ENCODE data around the gene CACNG8. TPM values are rescaled to one million over a fixed set of nuclear protein-coding genes. Genes with fewer than 3 reads are reported as not detected.
A peak's percentile ranks its signal among the peaks of the same experiment; 100 is the strongest.
"Not testable (repeated sequence)": the region's sequence is repeated elsewhere in the genome, so short reads cannot be mapped to it uniquely, and the experiment has no call there.

Gene CACNG8
- total RNA-seq, 1 experiment from 2014 or later, result not detected

DNA sequence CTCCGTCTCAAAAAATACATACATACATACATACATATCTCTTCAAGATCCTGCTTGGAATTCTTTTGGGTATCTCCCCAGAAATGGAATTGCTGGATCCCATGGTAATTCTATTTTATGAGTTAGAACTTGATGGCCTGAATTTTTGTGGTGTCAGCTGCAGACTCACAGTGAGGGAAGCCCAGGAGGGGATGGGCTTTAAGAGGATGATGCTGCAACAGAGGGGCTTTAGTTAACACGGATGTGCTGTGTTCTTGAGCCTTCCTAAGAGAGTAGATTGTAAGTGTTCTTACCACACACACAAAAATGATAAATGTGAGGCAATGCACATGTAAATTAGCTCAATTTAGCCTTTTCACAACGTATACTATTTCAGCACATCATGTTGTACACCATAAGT lies 60.5 kb downstream of the CACNG8 start:
- Histone ChIP-seq H3K4me1 (ENCODE audit: low read length) (no peaks in the 10 kb centered on the region), H3K79me2 (ENCODE audit: low read length) (no peaks in the 10 kb centered on the region), H2AFZ (ENCODE audit: low read length) (no peak overlapping the region), H3K4me2 (ENCODE audit: low read depth, low read length, poor library complexity, severe bottlenecking) (no peak overlapping the region), H3K27ac (ENCODE audit: low read length) (no peak overlapping the region), H4K20me1 (ENCODE audit: insufficient read depth, low read depth, low read length) (no peaks in the 10 kb centered on the region), H3K9me2 (replicated peaks; ENCODE audit: insufficient read depth, low read length) (no peaks in the 10 kb centered on the region), H3K9ac (ENCODE audit: low read length) (no peak overlapping the region), H3K36me3 (ENCODE audit: insufficient read depth, low read length) (no peaks in the 10 kb centered on the region), H3K9me3 (ENCODE audit: low read length) (no peaks in the 10 kb centered on the region), H3K27me3 (ENCODE audit: low read length) (no peaks in the 10 kb centered on the region), H3K4me3 (ENCODE audit: low read length) (no peak overlapping the region)
- no peak for DNase-seq

DNA sequence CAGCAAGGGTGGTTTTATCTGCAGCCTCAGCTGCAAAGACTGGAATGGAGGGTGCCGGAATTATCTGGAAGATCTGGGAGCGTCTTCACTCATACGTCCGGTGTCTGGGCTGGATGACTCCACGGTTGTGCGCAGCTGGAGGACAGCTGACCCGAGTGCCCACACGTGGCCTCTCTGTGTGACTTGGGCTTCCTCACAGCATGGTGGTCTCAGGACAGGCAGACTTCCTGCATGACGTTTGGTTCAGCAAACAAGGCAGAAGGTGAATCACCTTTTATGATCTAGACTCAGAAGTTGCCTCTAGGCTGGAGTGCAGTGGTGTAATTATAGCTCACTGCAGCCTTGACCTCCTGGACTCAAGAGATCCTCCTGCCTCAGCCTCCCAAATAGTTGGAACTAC lies 61.9 kb downstream of the CACNG8 start:
- no peaks in the 10 kb centered on the region for H4K20me1 ChIP-seq (ENCODE audit: insufficient read depth, low read depth, low read length)
- no peak overlapping the region for H3K9ac ChIP-seq (ENCODE audit: low read length)
- H3K9me2 ChIP-seq (replicated peaks; ENCODE audit: insufficient read depth, low read length), result no peaks in the 10 kb centered on the region
- no peak overlapping the region for H3K4me3 ChIP-seq (ENCODE audit: low read length)
- H3K4me2 ChIP-seq (ENCODE audit: low read depth, low read length, poor library complexity, severe bottlenecking), result no peak overlapping the region
- no peak overlapping the region for H3K27ac ChIP-seq (ENCODE audit: low read length)
- no peaks in the 10 kb centered on the region for H3K79me2 ChIP-seq (ENCODE audit: low read length)
- no peak for DNase-seq
- no peak overlapping the region for H2AFZ ChIP-seq (ENCODE audit: low read length)
- H3K27me3 ChIP-seq (ENCODE audit: low read length), result no peaks in the 10 kb centered on the region
- no peaks in the 10 kb centered on the region for H3K9me3 ChIP-seq (ENCODE audit: low read length)
- no peaks in the 10 kb centered on the region for H3K36me3 ChIP-seq (ENCODE audit: insufficient read depth, low read length)
- H3K4me1 ChIP-seq (ENCODE audit: low read length), result no peaks in the 10 kb centered on the region

DNA sequence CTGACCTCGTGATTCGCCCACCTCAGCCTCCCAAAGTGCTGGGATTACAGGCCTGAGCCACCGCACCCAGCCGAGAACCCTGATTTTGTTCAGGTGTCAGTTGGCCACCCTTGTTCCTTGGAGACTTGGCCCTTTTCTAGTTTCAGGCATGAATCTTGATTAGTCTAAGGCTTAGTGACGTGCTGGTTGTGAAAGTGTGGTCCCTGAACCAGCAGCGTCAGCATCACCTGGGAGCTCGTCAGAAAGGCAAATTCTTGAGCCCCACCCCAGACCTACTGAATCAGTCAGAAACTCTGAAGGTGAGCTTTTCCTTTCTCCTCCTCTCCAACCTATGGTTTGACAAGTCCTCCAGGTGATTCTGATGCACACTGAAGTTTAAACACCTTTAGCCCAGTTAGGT lies 63.9 kb downstream of the CACNG8 start:
- Histone ChIP-seq H3K36me3 (ENCODE audit: insufficient read depth, low read length) (no peaks in the 10 kb centered on the region), H2AFZ (ENCODE audit: low read length) (no peak overlapping the region), H3K4me3 (ENCODE audit: low read length) (no peak overlapping the region), H3K4me2 (ENCODE audit: low read depth, low read length, poor library complexity, severe bottlenecking) (no peak overlapping the region), H3K9me2 (replicated peaks; ENCODE audit: insufficient read depth, low read length) (no peaks in the 10 kb centered on the region), H3K9ac (ENCODE audit: low read length) (no peak overlapping the region), H3K4me1 (ENCODE audit: low read length) (no peaks in the 10 kb centered on the region), H3K27me3 (ENCODE audit: low read length) (no peaks in the 10 kb centered on the region), H3K79me2 (ENCODE audit: low read length) (no peaks in the 10 kb centered on the region), H4K20me1 (ENCODE audit: insufficient read depth, low read depth, low read length) (no peaks in the 10 kb centered on the region), H3K9me3 (ENCODE audit: low read length) (no peaks in the 10 kb centered on the region), H3K27ac (ENCODE audit: low read length) (no peak overlapping the region)
- DNase-seq, result no peak

DNA sequence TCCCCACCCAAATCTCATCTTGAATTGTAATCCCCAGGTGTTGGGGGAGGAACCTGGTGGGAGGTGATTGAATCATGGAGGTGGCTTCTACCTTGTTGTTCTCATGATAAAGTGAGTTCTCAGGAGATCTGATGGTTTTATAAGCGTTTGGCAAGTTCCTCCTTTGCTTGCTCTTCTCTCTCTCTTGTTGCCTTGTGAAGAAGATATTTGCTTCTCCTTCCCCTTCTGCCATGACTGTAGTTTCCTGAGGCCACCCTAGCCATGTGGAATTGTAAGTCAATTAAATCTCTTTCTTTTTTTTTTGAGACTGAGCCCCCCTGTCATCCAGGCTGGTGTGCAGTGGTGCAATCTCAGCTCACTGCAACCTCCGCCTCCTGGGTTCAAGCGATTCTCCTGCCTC lies 66.6 kb downstream of the CACNG8 start:
- Histone ChIP-seq H3K36me3 (ENCODE audit: insufficient read depth, low read length) (no peaks in the 10 kb centered on the region), H3K4me1 (ENCODE audit: low read length) (no peaks in the 10 kb centered on the region), H4K20me1 (ENCODE audit: insufficient read depth, low read depth, low read length) (no peaks in the 10 kb centered on the region), H3K9me2 (replicated peaks; ENCODE audit: insufficient read depth, low read length) (no peaks in the 10 kb centered on the region), H3K27ac (ENCODE audit: low read length) (no peak overlapping the region), H3K9ac (ENCODE audit: low read length) (no peak overlapping the region), H3K4me3 (ENCODE audit: low read length) (no peak overlapping the region), H2AFZ (ENCODE audit: low read length) (no peak overlapping the region), H3K79me2 (ENCODE audit: low read length) (no peaks in the 10 kb centered on the region), H3K9me3 (ENCODE audit: low read length) (no peaks in the 10 kb centered on the region), H3K4me2 (ENCODE audit: low read depth, low read length, poor library complexity, severe bottlenecking) (no peak overlapping the region), H3K27me3 (ENCODE audit: low read length) (no peaks in the 10 kb centered on the region)
- no peak for DNase-seq

DNA sequence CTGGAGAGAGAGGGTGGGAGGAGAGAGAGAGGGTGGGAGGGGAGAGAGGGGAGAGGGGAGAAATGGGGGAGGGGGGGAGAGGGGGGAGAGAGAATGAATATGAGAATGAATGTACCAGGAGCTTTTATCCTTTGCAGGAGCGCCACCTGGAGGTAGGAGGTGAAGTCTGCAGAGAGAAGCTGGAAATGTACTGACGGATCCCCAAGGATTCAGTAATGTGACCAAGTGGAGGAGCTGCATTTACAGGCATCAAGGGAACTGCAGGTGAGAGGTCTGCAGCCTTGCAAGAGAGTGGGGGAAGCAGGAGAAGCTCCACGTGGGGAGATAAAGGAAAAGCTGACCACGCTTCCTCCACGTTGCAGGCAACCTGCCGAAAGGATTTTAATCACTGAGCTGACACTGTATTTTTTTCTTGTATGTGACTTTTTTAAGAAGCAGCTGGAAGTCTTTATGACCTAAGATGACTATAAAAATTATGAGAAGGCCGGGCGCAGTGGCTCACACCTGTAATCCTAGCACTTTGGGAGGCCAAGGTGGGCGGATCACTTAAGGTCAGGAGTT lies 67.3 kb downstream of the CACNG8 start:
- no peak overlapping the region for H3K4me2 ChIP-seq (ENCODE audit: low read depth, low read length, poor library complexity, severe bottlenecking)

DNA sequence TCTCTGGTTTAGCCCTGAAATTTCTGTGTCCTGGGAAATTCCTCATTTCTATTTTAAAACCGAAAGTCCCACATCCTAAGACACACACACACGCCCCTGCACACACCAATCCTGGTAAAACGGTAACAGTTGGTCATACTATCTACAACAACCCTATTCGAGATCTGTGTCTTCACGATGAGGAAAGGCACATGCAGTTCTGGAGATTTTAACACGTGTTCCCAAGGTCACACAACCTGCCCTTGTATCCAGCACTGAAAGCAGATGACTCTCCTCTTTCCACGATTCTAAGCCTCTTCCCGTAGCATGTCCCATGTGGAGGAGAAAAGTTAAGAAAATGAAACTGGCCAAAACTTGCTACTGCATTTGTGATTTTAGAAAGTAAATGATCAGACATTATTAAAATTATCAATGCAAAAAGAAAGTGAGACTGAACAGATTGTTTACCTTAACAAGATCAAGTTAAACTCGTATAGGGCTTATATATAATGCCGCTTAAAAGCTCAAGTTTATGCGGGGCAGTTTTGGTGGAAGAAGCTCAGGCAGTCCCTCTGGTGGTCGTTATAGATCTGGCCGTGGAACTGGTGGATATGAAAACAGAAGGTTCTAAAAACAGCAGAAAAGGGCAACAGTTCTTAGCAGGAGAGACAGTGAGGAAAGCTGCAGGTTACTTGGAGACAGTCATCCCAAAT lies 68.3 kb downstream of the CACNG8 start:
- Histone ChIP-seq H3K79me2 (ENCODE audit: low read length) (no peaks in the 10 kb centered on the region), H3K27me3 (ENCODE audit: low read length) (no peaks in the 10 kb centered on the region), H3K4me2 (ENCODE audit: low read depth, low read length, poor library complexity, severe bottlenecking) (no peak overlapping the region), H3K36me3 (ENCODE audit: insufficient read depth, low read length) (no peaks in the 10 kb centered on the region), H3K27ac (ENCODE audit: low read length) (no peak overlapping the region), H3K9me3 (ENCODE audit: low read length) (no peaks in the 10 kb centered on the region), H3K9me2 (replicated peaks; ENCODE audit: insufficient read depth, low read length) (no peaks in the 10 kb centered on the region), H3K9ac (ENCODE audit: low read length) (no peak overlapping the region), H4K20me1 (ENCODE audit: insufficient read depth, low read depth, low read length) (no peaks in the 10 kb centered on the region), H2AFZ (ENCODE audit: low read length) (no peak overlapping the region), H3K4me1 (ENCODE audit: low read length) (no peaks in the 10 kb centered on the region), H3K4me3 (ENCODE audit: low read length) (no peak overlapping the region)
- DNase-seq, result peak; percentile 57

More for the DNA sequence above, 67.3 kb downstream of the CACNG8 start:
- no peaks in the 10 kb centered on the region for H3K9me3 ChIP-seq (ENCODE audit: low read length)
- no peak overlapping the region for H3K4me3 ChIP-seq (ENCODE audit: low read length)
- no peaks in the 10 kb centered on the region for H4K20me1 ChIP-seq (ENCODE audit: insufficient read depth, low read depth, low read length)
- no peak overlapping the region for H3K27ac ChIP-seq (ENCODE audit: low read length)
- H3K9me2 ChIP-seq (replicated peaks; ENCODE audit: insufficient read depth, low read length), result no peaks in the 10 kb centered on the region
- no peak overlapping the region for H2AFZ ChIP-seq (ENCODE audit: low read length)
- no peak overlapping the region for H3K9ac ChIP-seq (ENCODE audit: low read length)
- no peaks in the 10 kb centered on the region for H3K4me1 ChIP-seq (ENCODE audit: low read length)
- H3K79me2 ChIP-seq (ENCODE audit: low read length), result no peaks in the 10 kb centered on the region
- H3K36me3 ChIP-seq (ENCODE audit: insufficient read depth, low read length), result no peaks in the 10 kb centered on the region
- DNase-seq, result peak; percentile 90
- H3K27me3 ChIP-seq (ENCODE audit: low read length), result no peaks in the 10 kb centered on the region

DNA sequence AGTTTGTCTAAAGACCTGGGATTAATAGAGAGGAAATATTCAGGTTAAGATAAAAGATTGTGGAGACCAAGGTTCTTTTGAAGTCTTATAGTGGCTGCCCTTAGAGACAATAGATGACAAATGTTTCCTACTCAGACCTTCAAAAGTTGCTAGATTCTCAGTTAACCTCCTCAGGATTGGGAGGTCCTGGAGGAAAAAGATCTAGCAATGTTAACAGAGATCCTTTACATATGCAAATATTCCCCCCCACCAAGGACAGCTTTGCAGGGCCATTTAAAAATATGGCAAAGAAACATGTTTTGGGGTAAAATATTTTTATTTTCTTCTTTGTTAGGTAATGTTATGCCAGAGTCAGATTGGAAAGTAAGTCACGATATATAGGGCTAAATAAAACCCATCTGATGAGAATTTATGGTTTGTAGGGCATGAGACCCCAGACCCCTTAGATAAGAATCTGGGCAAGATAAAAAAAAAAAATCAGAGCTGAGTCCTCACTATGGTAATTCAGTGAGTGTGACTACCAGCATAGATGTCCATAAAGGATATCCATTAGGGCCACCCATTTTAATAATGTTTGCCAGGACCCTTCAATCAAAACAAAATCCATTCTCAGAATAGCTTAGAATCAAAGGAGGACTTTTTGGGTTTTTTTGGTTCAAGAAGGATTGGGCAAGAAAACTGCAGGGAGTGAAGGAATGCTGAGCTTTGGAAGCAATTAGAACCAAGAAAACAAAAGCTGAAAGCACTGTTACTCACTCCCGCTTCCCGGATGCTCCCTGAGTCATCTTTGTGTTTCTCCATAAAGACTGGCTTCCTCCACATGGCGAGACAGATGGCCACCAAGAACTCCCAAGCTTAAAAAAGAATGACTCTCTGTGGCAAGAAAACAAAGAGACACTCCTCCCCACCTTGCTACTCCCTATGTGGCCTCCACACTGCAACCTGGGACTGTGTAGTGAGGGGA lies 72.8 kb downstream of the CACNG8 start:
- Histone ChIP-seq H3K9me2 (replicated peaks; ENCODE audit: insufficient read depth, low read length) (no peaks in the 10 kb centered on the region), H3K4me2 (ENCODE audit: low read depth, low read length, poor library complexity, severe bottlenecking) (no peak overlapping the region), H3K79me2 (ENCODE audit: low read length) (no peaks in the 10 kb centered on the region), H4K20me1 (ENCODE audit: insufficient read depth, low read depth, low read length) (no peaks in the 10 kb centered on the region), H3K4me1 (ENCODE audit: low read length) (no peaks in the 10 kb centered on the region), H3K4me3 (ENCODE audit: low read length) (no peak overlapping the region), H3K36me3 (ENCODE audit: insufficient read depth, low read length) (no peaks in the 10 kb centered on the region), H3K27me3 (ENCODE audit: low read length) (no peaks in the 10 kb centered on the region), H2AFZ (ENCODE audit: low read length) (no peak overlapping the region), H3K27ac (ENCODE audit: low read length) (no peak overlapping the region), H3K9ac (ENCODE audit: low read length) (no peak overlapping the region), H3K9me3 (ENCODE audit: low read length) (no peaks in the 10 kb centered on the region)
- no peak for DNase-seq

DNA sequence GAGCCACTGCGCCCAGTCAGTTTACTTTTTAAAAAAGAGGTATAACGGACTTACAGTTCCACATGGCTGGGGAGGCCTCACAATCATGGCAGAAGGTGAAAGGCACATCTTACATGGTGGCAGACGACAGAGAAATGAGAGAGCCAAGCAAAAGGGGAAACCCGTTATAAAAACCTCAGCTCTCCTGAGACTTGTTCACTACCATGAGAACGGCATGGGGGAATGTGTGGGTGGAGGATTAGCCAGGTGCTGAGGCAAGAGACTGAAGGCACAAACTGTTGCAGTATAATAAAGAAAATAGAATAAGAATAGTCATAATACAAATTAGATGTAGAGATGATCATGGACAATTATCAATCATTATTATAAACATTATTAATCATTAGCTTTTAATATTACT lies 73.8 kb downstream of the CACNG8 start:
- not testable (repeated sequence) for H3K4me3 ChIP-seq (ENCODE audit: low read length); H4K20me1 ChIP-seq (ENCODE audit: insufficient read depth, low read depth, low read length); DNase-seq; H3K9me3 ChIP-seq (ENCODE audit: low read length); H3K27ac ChIP-seq (ENCODE audit: low read length); H3K27me3 ChIP-seq (ENCODE audit: low read length); H3K4me1 ChIP-seq (ENCODE audit: low read length); H3K79me2 ChIP-seq (ENCODE audit: low read length); H3K9ac ChIP-seq (ENCODE audit: low read length); H3K4me2 ChIP-seq (ENCODE audit: low read depth, low read length, poor library complexity, severe bottlenecking); H3K9me2 ChIP-seq (replicated peaks; ENCODE audit: insufficient read depth, low read length); H3K36me3 ChIP-seq (ENCODE audit: insufficient read depth, low read length); H2AFZ ChIP-seq (ENCODE audit: low read length)
